Fibroblast of lung (primary cell): ENCODE measurements around the gene SNRNP48. TPM values are rescaled to one million over a fixed set of nuclear protein-coding genes. Genes with fewer than 3 reads are reported as not detected.

Source experiments
- DNase-seq, 2 donors: peaks; one replicate each; pipeline versions ENCODE4 v3.0.0 to v3.0.0-alpha.2; 2010; ENCODE audit warnings: low read depth in 2 of 2
- H2AFZ ChIP-seq: 2 replicates; pipeline ENCODE4 v1.5.1; 2012; ENCODE audit warnings: low read length, control low read depth, inconsistent platforms
- H3K27ac ChIP-seq: 2 replicates; pipeline ENCODE4 v1.5.1; 2011; ENCODE audit warnings: low read length, control low read depth; ENCODE audit not compliant: insufficient read depth
- H3K27me3 ChIP-seq: 2 replicates; pipeline ENCODE4 v1.5.1; 2011; ENCODE audit warnings: mild to moderate bottlenecking, low read length; ENCODE audit not compliant: control insufficient read depth, insufficient read depth
- H3K36me3 ChIP-seq: 2 replicates; pipeline ENCODE4 v1.5.1; 2011; ENCODE audit warnings: low read length; ENCODE audit not compliant: control insufficient read depth, insufficient read depth
- H3K4me1 ChIP-seq: 2 replicates; pipeline ENCODE4 v1.5.1; 2011; ENCODE audit warnings: low read length; ENCODE audit not compliant: control insufficient read depth, insufficient read depth; ENCODE audit errors: extremely low read depth
- H3K4me2 ChIP-seq: 2 replicates; pipeline ENCODE4 v1.5.1; 2011; ENCODE audit warnings: low read length, control low read depth; ENCODE audit not compliant: insufficient read depth; ENCODE audit errors: extremely low read depth
- H3K4me3 ChIP-seq, 4 experiments: fragments of 200-600 bp in 1 of 4; sonication (generic) in 1 of 4; replicated peaks in 1 of 4; 2 replicates each; pipeline ENCODE4 v1.5.1; 2011 to 2016; ENCODE audit warnings: low read length in 4 of 4, low read depth in 3 of 4, mild to moderate bottlenecking in 3 of 4, control low read depth in 2 of 4, inconsistent platforms in 1 of 4, mixed read lengths in 1 of 4; ENCODE audit not compliant: insufficient read depth in 1 of 4; ENCODE audit errors: control extremely low read depth in 1 of 4
- H3K79me2 ChIP-seq: 2 replicates; pipeline ENCODE4 v1.5.1; 2012; ENCODE audit warnings: mild to moderate bottlenecking, low read length, inconsistent platforms; ENCODE audit not compliant: control insufficient read depth, insufficient read depth
- H3K9ac ChIP-seq: 2 replicates; pipeline ENCODE4 v1.5.1; 2011; ENCODE audit warnings: mild to moderate bottlenecking, low read length, control low read depth; ENCODE audit not compliant: insufficient read depth
- H3K9me3 ChIP-seq: 2 replicates; pipeline ENCODE4 v1.5.1; 2012; ENCODE audit warnings: low read depth, low read length; ENCODE audit not compliant: control insufficient read depth, insufficient read depth
- H4K20me1 ChIP-seq: 2 replicates; pipeline ENCODE4 v1.5.1; 2011; ENCODE audit warnings: low read length; ENCODE audit not compliant: control insufficient read depth, insufficient read depth; ENCODE audit errors: extremely low read depth
- CTCF ChIP-seq, 2 donors: IDR thresholded peaks in 1 of 2; conservative IDR thresholded peaks in 1 of 2; 1 replicate in 1 of 2; 2 replicates in 1 of 2; pipeline ENCODE4 v1.5.1; 2011 to 2012; ENCODE audit warnings: low read length in 2 of 2, control low read depth in 1 of 2, inconsistent platforms in 1 of 2, low read depth in 1 of 2, mild to moderate bottlenecking in 1 of 2
- EZH2 ChIP-seq: IDR thresholded peaks from 2 replicates; pipeline ENCODE4 v1.5.1; 2012; ENCODE audit warnings: low read length, control low read depth, mild to moderate bottlenecking; ENCODE audit errors: missing control alignments
- polyA plus RNA-seq, 2 donors: library from polyadenylated mRNA; depleted of rRNA in 1 of 2; stranded (reverse) in 1 of 2; unstranded in 1 of 2; fragments of >200 nt; gene quantifications; 2 replicates each; pipeline ENCODE4 v1.2.1, GENCODE V29; 2011 to 2012; ENCODE audit warnings: missing spikeins in 1 of 2
- total RNA-seq: library from RNA; depleted of rRNA; stranded (reverse); fragments of >200 nt; gene quantifications from 2 replicates; pipeline ENCODE4 v1.2.1, GENCODE V29; 2014

SNRNP48 gene
- total and polyA plus RNA-seq, 2 donors (not counting 1 experiment from before 2014, with no cell fraction given): 8.3 to 9.1 TPM

GRCh38 chr6:7661364-7661763, 71.4 kb downstream of the SNRNP48 start:
- H3K9ac ChIP-seq: no peak overlapping the region
- no peaks in the 10 kb centered on the region for H3K27me3 ChIP-seq
- no peaks in the 10 kb centered on the region for H3K36me3 ChIP-seq
- no peaks in the 10 kb centered on the region for H4K20me1 ChIP-seq
- no peak for TF ChIP-seq CTCF (conservative IDR thresholded peaks at IDR 0.05 in 1 of 2, IDR thresholded peaks at IDR 0.05 in 1 of 2; ENCODE audit: low read depth in 1 of 2, low read length in 2 of 2)
- TF ChIP-seq EZH2: no peak
- no peaks in the 10 kb centered on the region for H3K79me2 ChIP-seq
- no peak for DNase-seq
- H3K4me2 ChIP-seq: no peak overlapping the region
- no peak overlapping the region for H2AFZ ChIP-seq
- H3K27ac ChIP-seq: no peak overlapping the region
- no peak overlapping the region for H3K4me3 ChIP-seq
- no peaks in the 10 kb centered on the region for H3K9me3 ChIP-seq
- no peaks in the 10 kb centered on the region for H3K4me1 ChIP-seq

Other genes with a start within 250 kb of the SNRNP48 start
- gene CAGE1, start 200.5 kb upstream of the SNRNP48 start, total RNA-seq: under 0.01 and 0.17 TPM in 2 replicates
- not detected in 2 replicates for gene CAGE1, start 200.5 kb upstream of the SNRNP48 start, polyA plus RNA-seq
- gene RIOK1, start 200.4 kb upstream of the SNRNP48 start, total RNA-seq: 23.9 and 28.7 TPM in 2 replicates
- gene RIOK1, start 200.4 kb upstream of the SNRNP48 start, polyA plus RNA-seq: 11.9 and 13.6 TPM in 2 replicates
- gene DSP, start 48.5 kb upstream of the SNRNP48 start, total RNA-seq: under 0.01 TPM in 1 of 2 replicates, not detected in the other
- gene DSP, start 48.5 kb upstream of the SNRNP48 start, polyA plus RNA-seq: 0.02 and 3.8 TPM in 2 replicates
- gene BMP6, start 135.9 kb downstream of the SNRNP48 start, total RNA-seq: under 0.01 TPM in 2 replicates
- 0.09 and 0.20 TPM in 2 replicates for gene BMP6, start 135.9 kb downstream of the SNRNP48 start, polyA plus RNA-seq